ENCODE measurements around the gene GLO1.

Gene GLO1

GRCh38 chr6:38656896-38657295 lies 46.0 kb downstream of the GLO1 start:
- DNase-seq: no peak

GRCh38 chr6:38654263-38654662 lies 48.7 kb downstream of the GLO1 start:
- no peak for DNase-seq

- DNase-seq: no peak
These were observed 51.7 kb downstream of the GLO1 start for GRCh38 chr6:38651121-38651784.

GRCh38 chr6:38650207-38650752 lies 52.7 kb downstream of the GLO1 start:
- no peak for DNase-seq

- DNase-seq: no peak
These were observed 53.2 kb downstream of the GLO1 start for GRCh38 chr6:38649744-38650143.

- no peak for DNase-seq
These were observed 54.3 kb downstream of the GLO1 start for GRCh38 chr6:38648629-38649028.

GRCh38 chr6:38646166-38646878 lies 56.6 kb downstream of the GLO1 start:
- DNase-seq: no peak

GRCh38 chr6:38644951-38645350 lies 58.0 kb downstream of the GLO1 start:
- no peak for DNase-seq

- no peak for DNase-seq
These were observed 62.6 kb downstream of the GLO1 start for GRCh38 chr6:38640216-38640909.

GRCh38 chr6:38639498-38640215 lies 63.3 kb downstream of the GLO1 start, which contains the start of gene BTBD9:
Gene BTBD9 (minus strand): TSS chr6:38639929.
- DNase-seq: peak; percentile 73

GRCh38 chr6:38638941-38639497 lies 63.9 kb downstream of the GLO1 start:
- DNase-seq: peak; percentile 63

- DNase-seq: no peak
These were observed 65.2 kb downstream of the GLO1 start for GRCh38 chr6:38637756-38638155.

GRCh38 chr6:38636027-38636426 lies 66.9 kb downstream of the GLO1 start:
- no peak for DNase-seq

- DNase-seq: no peak
These were observed 68.4 kb downstream of the GLO1 start for GRCh38 chr6:38634518-38634917.

- no peak for DNase-seq
These were observed 70.5 kb downstream of the GLO1 start for GRCh38 chr6:38632490-38632889.

- DNase-seq: no peak
These were observed 71.7 kb downstream of the GLO1 start for GRCh38 chr6:38631186-38631783.

Measured in stimulated activated CD4-positive, alpha-beta T cell treated with anti-CD3 and anti-CD28 coated beads, Interleukin-1b, Interleukin-23, amount 100 ng/mL, for 48 hours (primary cell).